K562 (cell line): ENCODE results near the gene POLRMT.

Experiments
- MTF1 ChIP-seq: fragments of 250-450 bp; sonication (Bioruptor Pico); IDR thresholded peaks from 2 replicates; pipeline ENCODE4 v1.9.0; 2021; ENCODE audit warnings: moderate library complexity, mild to moderate bottlenecking, inconsistent platforms, borderline replicate concordance
- TF ChIP-seq, protein P1 (sequence below): IDR thresholded peaks from 2 replicates; pipeline ENCODE4 v1.6.1; 2012; ENCODE audit warnings: low read depth, low read length, improper control_type of control experiment, borderline replicate concordance

DNA sequence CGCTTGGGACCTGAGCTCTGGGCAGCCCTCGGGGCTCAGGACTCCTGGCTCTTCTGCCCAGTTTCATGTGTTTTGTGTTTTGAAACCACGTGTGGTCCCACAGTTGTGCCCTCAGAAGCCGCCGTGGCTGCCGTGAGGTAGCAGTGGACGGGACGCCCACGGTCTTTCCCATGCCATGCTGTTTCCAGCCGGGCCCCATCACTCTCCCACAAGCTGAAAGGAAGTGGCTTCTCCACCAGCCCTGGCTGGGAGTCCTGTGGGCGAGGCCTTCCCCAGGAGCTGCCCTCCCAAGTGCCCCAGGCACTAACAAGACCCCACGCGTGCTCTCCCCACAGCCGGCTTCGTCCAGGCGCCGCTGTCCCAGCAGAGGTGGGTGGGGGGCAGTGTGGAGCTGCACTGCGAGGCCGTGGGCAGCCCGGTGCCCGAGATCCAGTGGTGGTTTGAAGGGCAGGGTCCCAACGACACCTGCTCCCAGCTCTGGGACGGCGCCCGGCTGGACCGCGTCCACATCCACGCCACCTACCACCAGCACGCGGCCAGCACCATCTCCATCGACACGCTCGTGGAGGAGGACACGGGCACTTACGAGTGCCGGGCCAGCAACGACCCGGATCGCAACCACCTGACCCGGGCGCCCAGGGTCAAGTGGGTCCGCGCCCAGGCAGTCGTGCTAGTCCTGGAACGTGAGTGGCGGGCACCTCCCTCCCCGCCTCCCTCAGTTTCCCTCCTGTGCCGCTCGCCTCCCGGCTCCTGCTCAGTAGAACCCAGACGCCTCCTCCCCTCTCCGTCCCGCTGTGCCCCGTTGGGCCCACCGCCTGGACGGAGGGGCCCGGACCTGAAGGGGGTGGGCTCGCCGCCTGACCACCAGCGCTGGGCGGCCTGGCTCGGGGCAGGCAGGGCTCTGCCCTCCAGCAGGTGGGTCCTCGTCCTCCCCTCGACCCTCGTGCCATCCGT is 55.6 kb downstream of the POLRMT start:
- no peak for TF ChIP-seq MTF1 (CRISPR knock-in tag)
- TF ChIP-seq, protein P1, sequence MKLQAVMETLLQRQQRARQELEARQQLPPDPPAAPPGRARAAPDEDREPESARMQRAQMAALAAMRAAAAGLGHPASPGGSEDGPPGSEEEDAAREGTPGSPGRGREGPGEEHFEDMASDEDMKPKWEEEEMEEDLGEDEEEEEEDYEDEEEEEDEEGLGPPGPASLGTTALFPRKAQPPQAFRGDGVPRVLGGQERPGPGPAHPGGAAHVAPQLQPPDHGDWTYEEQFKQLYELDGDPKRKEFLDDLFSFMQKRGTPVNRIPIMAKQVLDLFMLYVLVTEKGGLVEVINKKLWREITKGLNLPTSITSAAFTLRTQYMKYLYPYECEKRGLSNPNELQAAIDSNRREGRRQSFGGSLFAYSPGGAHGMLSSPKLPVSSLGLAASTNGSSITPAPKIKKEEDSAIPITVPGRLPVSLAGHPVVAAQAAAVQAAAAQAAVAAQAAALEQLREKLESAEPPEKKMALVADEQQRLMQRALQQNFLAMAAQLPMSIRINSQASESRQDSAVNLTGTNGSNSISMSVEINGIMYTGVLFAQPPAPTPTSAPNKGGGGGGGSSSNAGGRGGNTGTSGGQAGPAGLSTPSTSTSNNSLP, result no peak
